ENCODE results near the gene SLC7A6OS.
"Not testable (repeated sequence)": the region's sequence is repeated elsewhere in the genome, so short reads cannot be mapped to it uniquely, and the experiment has no call there.

Gene SLC7A6OS

DNA sequence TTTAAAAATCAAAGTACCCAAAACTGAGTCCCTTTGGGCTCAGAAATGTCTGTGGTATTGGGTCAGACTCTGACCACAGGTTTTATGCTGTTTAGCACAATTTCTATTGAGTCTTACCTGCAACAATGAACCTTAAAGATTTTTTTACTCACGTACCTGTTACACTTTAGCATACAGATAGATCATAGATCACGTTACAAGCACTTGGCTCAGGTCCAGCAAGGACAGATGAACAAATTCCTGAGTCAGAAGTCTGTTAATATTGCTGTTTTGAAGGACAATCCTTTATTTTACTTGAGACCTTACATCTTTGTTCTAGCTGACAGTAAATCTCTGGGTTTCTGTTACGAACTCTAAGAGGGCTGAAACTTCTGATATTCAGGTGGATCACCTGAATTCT, 12.8 kb downstream of the SLC7A6OS start:
- no peak for DNase-seq

DNA sequence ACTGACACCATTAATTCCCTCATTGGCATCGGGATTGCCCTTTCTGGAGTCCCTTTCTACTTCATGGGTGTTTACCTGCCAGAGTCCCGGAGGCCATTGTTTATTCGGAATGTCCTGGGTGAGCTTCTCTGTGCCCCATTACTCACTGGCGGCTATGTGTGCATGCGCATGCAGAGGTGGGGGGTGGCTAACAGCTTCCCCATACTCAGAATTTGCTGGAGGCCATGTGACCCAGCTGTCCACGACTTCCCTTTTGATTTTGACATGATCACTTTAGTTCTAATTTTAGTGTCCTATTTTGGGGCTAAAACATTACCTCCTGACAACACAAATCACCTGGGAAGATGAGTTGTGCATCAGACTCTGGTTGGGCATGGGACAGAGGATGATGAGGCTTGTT, 14.1 kb downstream of the SLC7A6OS start:
- no peak for DNase-seq

DNA sequence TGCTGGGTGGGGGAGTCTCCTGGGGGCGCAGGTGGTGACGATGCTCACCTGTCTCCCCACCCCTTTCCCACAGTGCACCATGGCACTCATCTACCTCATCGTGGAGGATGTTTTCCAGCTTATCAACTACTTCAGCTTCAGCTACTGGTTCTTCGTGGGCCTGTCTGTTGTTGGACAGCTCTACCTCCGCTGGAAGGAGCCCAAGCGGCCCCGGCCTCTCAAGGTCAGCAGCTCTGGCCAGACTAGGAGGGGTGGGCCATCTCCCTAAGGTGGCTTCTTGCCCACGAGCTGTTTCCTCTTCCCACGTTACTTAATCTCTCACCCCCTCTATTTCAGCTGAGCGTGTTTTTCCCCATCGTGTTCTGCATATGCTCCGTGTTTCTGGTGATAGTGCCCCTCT, 14.5 kb downstream of the SLC7A6OS start:
- no peak for DNase-seq

DNA sequence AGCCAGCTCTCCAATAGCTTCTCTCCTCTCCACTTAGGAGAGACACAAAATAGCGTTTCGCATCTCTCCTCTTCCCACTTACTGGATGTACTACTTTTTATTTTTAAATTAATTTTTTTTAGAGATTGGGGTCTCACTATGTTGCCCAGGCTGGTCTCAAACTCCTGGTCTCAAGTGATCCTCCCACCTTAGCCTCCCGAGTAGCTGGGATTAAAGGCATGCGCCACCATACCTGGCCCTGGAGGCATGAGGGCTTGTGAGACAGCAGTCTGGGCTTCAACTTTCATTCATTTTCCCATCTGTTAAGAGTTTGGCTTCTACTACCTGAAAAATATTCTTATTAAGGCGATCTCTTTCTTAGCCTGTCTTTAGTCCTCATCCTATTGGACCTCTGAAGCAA, 18.3 kb downstream of the SLC7A6OS start:
- DNase-seq: no peak

DNA sequence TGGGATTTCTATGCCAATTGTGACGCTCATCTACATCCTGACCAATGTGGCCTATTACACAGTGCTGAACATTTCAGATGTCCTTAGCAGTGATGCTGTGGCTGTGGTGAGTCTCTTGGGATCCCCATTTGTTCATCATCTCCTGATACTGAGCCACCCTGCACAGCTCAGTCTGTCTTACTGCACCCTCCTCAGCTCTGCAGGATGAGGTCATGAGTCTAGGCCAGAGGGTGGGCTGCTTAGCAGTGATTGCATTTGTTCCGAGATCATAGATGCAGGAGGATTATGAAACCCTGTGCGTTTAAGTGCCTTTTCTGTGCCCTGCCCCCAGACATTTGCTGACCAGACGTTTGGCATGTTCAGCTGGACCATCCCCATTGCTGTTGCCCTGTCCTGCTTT, 19.5 kb downstream of the SLC7A6OS start:
- no peak for DNase-seq

DNA sequence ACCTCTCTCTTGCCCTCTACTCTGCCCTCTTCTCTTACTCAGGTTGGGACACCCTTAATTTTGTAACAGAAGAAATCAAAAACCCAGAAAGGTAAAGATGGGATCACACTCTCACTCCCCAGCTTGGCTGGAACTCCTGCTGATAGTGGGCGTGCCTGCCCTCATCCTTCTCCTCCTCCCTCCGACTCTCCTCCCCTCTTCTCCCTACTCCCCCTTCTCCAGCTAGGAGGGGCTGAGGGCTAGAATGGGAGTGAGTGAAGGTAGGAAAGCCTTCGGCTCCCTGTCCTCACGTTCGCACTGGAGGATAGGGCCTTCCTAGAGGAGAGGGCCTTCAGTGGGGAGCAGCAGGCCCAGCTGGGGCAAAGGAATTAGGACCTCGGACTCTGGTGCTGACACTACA, 20.3 kb downstream of the SLC7A6OS start:
- no peak for DNase-seq

DNA sequence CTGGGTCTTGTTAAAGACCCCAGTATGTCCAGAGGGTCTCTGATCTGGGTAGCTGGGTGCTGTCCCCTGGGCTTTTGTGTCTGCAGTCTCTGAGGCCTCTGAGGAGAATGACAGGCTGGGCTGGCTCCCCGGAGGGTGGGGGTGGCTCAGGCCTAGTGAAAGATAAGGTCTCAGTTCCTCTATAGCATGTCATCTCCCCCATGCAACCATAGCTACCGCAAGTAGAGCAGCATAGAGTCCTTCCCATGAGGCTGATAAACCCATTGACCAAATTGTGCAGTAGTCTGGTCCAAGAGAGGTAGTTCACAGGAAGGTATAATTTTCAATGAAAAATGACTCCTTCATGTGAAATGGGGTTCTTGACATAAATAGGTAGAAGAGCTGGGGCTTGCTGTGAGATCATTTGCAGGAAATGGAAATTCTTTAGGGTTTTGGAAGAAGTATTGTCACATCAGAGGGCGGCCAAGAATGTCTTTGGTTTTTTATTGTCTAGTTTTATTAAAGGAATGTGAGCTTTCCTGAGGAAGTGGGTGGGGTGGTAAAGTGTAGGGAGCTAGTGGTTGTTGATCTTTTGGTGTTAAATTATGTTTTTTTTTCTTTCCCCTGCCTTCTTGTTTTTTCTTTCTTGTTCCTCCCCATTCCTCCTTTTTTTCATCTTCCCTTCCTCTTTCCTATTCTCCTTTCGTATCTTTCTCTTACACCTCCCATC, 21.0 kb downstream of the SLC7A6OS start:
- no peak for DNase-seq

DNA sequence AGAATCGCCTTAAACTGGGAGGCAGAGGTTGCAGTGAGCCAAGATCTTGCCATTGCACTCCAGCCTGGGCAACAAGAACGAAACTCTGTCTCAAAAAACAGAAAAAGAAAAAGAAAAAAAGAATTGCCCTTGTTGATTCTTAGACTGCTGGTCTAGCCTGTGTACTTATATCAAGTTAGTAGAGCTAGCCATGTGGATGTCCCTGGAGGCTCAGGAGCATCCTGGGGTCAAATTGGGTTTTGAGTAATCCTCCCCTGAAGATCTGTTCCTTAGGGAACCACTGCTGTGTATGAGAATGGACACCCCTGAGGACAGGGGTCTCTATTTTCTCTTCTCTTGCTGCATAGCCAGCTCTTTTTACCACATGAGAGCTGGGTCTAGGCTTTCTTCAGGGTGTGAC, 21.5 kb downstream of the SLC7A6OS start:
- DNase-seq: no peak

DNA sequence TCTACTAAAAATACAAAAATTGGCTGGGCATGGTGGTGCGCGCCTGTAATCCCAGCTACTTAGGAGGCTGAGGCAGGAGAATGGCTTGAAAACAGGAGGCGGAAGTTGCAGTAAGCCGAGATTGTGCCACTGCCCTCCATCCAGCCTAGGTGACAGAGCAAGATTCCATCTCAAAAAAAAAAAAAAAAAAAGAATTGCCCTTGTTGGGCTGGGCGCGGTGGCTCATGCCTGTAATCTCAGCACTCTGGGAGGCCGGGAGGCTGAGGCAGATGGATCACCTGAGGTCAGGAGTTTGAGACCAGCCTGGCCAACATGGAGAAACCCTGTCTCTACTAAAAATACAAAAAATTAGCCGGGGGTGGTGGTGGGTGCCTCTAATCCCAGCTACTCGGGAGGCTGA, 21.9 kb downstream of the SLC7A6OS start:
- not testable (repeated sequence) for DNase-seq

DNA sequence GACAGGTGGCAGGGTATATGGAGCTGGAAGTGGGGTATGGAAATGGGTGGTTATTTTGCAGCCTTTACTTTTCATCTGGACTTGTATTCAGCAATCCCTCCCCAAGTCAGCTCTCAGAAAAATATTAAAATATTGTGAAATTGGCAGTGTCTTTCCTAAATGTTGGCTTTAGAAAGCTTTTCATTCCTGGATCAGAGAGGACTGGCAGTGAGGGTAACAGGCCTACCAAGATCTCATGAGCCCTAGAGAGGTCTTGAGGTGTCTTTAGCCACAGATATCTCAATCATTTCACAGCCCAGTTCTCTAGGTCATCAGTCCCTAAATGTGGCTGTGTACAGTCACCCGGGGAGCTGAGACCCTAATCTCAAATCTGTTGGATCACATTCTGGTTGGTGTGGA, 22.5 kb downstream of the SLC7A6OS start:
- no peak for DNase-seq

DNA sequence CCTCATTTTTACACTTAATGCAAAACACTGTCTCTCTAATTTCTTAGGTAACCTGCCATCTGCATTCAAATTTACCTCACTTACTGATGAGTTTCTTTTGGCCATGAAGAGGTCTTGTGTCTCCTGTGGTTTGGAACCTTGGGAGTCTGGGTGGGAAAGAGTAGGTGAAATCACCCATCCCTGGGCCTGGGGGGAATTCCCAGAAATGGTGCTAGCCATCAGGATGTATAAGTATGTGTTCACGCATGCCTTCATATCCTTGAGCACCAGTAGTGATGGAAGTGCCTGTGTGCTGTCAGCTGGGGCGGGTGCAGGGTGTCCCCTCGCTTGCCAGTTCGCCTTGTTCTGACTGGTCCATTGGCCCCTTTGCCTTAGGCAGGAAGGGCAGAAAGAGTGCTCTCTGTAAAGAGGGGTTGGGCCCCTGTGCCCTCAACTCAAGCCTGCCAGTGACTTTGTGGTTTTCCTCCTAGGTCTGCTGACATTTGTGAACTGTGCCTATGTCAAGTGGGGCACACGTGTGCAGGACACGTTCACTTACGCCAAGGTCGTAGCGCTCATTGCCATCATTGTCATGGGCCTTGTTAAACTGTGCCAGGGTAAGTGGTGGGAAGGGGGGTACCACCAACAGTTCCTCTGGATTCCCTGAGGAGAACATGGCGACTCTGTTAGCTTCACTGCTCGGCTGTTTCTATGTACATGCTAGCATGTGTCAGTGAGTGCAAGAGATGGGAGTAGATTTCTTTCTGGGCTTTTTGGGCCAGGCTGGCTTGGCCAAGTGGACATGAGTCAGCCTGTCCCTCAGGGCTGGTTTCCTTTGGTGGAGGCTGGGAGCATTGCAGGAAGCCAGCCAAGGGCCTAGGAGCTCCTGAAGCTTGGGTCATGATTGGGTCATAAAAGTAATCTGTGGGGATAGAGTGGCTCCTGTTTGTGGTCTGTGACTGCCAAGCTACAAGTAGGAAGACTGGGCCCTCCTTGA, 23.2 kb downstream of the SLC7A6OS start:
- peak; percentile 37 for DNase-seq

DNA sequence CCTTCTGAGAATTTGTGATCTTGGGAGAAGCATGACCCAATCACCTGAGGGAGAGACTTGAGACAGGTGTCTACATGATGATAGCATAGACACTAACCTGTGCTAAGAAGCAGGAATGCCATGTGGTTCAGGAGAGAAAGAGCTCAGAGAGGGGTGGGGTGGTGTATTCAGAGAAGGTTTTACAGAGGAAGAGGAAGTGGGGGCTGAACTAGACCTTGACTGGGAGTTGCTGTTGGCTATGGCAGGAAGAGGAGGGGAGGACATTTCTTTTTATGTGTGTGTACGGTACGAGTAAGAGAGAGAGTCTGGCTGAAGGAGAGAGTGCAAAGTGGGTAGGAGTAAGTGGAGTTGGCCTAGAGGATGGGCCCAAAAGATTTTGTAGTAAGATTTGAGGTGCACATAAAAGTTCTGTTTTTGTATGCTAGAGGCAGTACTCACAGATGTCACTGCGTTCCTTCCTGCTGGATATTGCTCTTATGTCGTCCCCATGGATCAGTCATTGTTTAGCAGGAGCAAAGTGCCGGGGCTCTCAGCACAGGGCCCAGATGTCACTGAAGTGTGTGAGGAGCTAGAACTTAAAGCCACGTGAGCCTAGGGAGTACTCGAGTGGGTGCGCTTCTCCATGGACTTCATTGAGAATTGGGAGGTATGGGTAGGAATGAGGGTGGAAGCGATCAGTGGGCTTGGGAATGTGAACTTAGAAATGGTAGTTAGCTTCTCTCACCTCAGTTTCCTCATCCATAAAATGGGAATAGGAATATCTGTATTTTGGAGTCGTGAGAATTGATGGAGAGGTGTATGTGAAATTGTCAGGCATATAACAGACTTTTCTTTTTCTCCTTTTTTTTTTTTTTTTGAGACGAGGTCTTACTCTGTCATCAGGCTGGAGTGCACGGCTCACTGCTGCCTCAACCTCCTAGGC, 24.3 kb downstream of the SLC7A6OS start:
- DNase-seq: no peak

DNA sequence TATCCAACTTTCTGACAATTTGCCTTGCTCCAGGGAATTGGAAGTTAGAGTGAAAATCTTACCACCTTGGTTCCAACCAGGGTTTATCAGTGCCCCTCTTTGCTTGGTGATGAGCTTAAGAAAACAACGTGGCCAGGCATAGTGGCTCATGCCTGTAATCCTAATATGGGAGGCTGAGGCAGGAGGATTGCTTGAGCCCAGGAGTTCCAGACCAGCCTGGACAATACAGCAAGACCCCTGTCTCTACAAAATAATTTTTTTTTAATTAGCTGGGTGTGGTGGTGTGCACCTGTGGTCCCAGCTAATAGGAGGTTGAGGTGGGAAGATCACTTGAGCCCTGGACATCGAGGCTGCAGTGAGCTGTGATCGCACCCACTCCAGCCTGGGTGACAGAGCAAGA, 25.1 kb downstream of the SLC7A6OS start:
- no peak for DNase-seq

DNA sequence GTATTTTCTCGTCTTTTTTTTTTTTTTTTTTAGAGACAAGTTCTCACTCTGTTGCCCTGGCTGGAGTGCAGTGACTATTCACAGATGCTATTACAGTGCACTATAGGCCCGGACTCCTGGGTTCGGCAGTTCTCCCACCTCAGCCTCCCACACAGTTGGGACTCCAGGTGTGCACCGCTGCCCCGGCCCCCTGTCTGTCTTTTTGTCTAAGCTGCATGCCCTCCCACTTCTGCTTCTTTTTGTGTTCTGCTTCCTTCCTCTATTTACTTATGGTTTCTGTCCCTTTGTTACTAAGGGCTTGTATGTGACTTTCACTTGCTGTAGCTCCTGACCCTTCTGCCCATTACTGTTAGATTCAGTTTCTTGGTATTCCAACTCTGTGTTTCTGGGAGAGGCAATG, 25.9 kb downstream of the SLC7A6OS start:
- no peak for DNase-seq

DNA sequence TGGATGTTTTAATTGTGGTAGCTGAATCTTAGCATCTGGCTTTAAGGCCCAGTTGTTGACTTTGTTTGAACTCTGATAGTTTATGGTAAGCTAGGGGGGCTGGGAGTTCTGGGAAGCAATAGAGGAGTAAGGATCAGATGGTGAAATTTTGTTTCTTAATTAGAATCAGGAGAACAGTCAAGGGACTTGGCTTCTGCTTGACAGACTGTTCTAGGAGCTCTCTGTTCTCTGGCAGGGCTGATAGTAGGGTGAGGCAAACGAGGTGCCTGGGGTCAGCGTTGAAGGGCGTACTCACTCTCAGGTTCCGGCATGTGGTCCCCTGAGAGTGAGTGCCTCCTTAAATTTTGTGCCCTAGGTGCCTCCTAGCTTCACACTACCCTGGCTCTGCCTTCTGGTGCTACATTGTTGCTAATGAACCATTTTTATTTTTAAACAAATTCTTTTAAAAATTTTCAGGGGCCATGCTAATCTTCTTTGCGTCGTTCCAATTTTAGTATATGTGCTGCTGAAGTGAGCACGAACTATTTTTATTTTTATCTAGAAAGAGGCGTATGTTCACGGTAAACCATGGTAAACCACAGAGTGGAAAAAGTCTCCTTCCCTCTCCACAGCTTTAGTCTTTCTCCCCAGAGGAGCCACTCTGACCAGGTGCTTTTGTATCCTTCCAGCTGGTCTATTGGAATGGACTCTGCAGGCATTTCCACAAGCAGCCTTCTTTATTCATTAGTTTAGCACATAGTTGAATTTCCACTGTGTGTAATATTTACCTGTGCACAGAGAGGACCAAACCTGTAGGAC, 26.7 kb downstream of the SLC7A6OS start:
- no peak for DNase-seq

DNA sequence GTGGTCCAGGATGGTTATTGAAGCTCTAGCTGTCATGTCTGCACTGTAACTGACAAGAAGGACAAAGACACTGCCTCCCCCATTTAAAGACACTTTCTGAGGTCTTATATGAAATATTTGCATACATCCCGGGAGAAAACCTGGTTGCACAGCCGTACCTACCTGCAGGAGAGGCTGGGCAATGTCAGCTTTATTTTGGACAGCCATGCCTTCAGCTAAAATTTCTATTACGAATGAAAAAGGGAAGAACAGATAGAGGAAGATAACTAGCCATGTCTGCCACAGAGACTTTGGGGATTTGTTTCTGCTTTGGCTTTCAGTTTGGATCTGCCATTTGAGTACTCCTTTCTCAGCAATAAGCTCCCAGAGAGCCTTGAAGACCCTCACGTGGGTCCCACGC, 27.4 kb downstream of the SLC7A6OS start:
- DNase-seq: no peak

DNA sequence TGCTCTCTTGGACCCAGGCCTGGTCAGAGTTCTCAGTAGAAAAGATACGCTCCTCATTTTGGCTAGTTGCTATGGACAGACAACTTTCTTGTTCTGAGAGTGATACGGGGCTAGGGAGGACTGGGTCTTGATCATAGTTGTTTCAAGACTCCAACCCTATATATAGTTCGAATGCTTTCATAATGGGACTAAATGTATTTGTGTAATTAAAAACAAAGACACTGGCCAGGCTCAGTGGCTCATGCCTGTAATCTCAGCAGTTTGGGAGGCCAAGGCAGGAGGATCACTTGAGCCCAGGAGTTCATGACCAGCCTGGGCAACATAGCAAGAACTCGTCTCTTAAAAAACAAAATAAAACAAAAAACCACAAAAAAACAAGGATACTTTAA, 28.7 kb downstream of the SLC7A6OS start:
- DNase-seq: no peak

DNA sequence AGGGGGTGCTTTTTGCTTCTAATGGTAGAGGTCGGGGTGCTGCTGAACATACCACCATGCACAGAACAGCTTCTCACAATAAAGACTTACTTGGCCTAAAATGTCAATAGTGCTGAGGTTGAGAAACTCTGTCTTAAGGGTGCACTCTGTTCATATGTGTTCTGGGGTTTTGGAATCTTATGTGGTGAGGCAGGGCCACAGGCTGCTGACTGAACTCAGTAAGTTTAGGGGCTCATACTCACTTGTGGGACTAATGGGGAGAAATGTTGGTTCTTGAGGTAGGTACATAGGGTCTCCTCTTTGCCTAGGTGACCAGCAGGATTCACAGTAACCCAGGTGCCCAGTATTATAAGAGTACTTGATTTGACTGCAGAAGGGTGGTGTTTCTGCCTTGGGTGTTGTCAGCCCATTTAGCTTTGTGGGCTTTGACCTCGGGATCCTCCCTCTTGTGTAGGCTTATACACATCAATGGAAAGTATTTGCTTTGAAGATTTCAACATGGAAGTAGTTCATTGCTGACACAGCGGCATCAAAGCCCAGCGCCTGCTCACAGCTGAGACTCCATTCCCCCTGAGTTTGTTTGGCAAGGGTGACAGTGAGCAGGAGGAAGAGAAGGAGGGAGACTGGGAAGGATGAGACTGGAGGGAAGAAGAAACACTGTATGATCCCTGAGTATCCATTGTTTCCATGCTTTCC, 29.2 kb downstream of the SLC7A6OS start:
- DNase-seq: no peak

DNA sequence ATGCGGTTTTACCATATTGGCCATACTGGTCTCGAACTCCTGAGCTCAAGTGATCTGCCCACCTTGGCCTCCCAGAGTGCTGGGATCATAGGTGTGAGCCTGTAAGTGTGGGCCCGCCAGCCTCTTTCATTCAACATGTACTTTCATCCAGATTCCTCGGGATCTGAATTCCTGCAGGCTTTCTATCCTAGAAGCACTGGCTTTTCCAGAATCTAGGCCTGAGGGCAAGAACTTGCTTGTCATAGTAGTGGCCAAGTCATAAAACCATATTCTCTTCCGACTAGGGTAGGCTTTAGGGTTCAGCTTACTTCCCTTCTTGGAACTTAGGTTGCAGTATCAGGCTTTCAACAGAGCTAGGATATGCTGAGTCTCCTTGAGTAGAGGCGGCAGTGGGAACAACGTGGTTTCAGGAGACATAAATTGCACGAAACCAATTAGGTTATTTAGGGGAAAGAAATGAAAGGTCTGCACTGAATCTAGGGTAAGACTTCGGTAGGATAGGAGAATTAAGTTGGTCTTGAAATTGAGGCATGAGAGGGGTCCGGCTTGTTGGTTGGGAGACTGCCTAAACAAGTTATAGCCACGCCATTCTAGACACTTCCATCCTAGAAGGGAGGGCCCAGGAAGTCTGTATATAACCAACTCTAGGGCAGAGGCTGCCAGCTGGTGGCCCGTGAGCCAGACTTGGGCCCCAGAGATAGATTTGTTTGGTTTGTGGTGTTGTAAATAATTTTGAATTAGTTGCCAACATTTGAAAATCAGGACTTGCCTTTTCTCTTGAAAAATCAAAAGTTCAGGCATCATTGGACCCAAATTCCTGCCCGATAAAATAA, 30.8 kb downstream of the SLC7A6OS start:
- no peak for DNase-seq

DNA sequence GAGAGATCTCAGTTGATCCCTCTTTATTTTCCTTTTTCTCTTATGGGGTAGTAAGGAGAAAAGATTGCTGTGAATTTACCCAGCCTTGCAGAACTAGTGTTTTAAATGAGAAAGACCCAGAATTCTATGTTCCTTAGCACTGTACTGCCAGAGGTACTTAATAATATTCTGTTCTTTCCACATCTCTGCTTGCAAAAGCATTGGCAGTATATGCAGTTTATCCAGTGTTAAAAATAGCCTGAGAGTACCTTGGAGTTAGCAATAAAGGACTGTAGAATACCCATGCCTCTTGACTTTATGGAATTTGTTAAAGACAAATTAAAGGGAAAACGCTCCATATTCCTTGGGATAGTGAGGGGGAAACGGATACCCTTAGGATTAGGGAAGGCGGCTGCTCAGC, 34.5 kb downstream of the SLC7A6OS start:
- DNase-seq: no peak
